Measurements from ENCODE around the gene TMPRSS11A.

GRCh38 chr4:67983333-67983732 lies 20.0 kb upstream of the TMPRSS11A start:
- TF ChIP-seq POLR2A (IDR thresholded peaks at IDR 0.05): no peak
- TF ChIP-seq, protein P1, sequence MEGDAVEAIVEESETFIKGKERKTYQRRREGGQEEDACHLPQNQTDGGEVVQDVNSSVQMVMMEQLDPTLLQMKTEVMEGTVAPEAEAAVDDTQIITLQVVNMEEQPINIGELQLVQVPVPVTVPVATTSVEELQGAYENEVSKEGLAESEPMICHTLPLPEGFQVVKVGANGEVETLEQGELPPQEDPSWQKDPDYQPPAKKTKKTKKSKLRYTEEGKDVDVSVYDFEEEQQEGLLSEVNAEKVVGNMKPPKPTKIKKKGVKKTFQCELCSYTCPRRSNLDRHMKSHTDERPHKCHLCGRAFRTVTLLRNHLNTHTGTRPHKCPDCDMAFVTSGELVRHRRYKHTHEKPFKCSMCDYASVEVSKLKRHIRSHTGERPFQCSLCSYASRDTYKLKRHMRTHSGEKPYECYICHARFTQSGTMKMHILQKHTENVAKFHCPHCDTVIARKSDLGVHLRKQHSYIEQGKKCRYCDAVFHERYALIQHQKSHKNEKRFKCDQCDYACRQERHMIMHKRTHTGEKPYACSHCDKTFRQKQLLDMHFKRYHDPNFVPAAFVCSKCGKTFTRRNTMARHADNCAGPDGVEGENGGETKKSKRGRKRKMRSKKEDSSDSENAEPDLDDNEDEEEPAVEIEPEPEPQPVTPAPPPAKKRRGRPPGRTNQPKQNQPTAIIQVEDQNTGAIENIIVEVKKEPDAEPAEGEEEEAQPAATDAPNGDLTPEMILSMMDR (IDR thresholded peaks at IDR 0.05): no peak

Data from adrenal gland (tissue), 5 donors.